HepG2 (cell line): ENCODE measurements around the gene NEK8. TPM values are rescaled to one million over a fixed set of nuclear protein-coding genes. Genes with fewer than 3 reads are reported as not detected.

Experiments used
- AGO2 ChIP-seq: fragments of 200-400 bp; formaldehyde crosslinking; optimal IDR thresholded peaks from 2 replicates; pipeline ENCODE3; 2017; ENCODE audit warnings: mild to moderate bottlenecking, low read depth, low read length, moderate library complexity
- CHD4 ChIP-seq: fragments of 200-600 bp; sonication (generic); IDR thresholded peaks from 2 replicates; pipeline ENCODE4 v1.7.0; 2017; ENCODE audit warnings: mild to moderate bottlenecking, low read length, borderline replicate concordance
- HOXA7 ChIP-seq: sonication (generic); formaldehyde crosslinking; IDR thresholded peaks from 2 replicates; pipeline ENCODE4 v1.8.1; 2022; ENCODE audit warnings: mild to moderate bottlenecking, missing genetic modification reagents, moderate library complexity
- MAFF ChIP-seq: IDR thresholded peaks from 2 replicates; pipeline ENCODE4 v1.6.1; 2011; ENCODE audit warnings: low read depth, low read length, improper control_type of control experiment
- MED1 ChIP-seq: sonication (generic); formaldehyde crosslinking; IDR thresholded peaks from 2 replicates; pipeline ENCODE4 v1.4.0; 2020; ENCODE audit warnings: missing genetic modification reagents
- MED13 ChIP-seq: sonication (generic); formaldehyde crosslinking; IDR thresholded peaks from 2 replicates; pipeline ENCODE4 v1.5.0; 2020; ENCODE audit warnings: missing genetic modification reagents
- MXD4 ChIP-seq: IDR thresholded peaks from 2 replicates; pipeline ENCODE4 v1.6.1; 2016; ENCODE audit warnings: mild to moderate bottlenecking, missing biosample characterization, missing genetic modification reagents
- MYC ChIP-seq: sonication (generic); formaldehyde crosslinking; IDR thresholded peaks from 2 replicates; pipeline ENCODE4 v1.9.0; 2021; ENCODE audit warnings: missing genetic modification reagents, borderline replicate concordance
- NCOA2 ChIP-seq: sonication (generic); formaldehyde crosslinking; IDR thresholded peaks from 2 replicates; pipeline ENCODE4 v1.8.0; 2022; ENCODE audit warnings: inconsistent platforms
- NFYB ChIP-seq: sonication (generic); formaldehyde crosslinking; IDR thresholded peaks from 2 replicates; pipeline ENCODE4 v1.4.0; 2020; ENCODE audit warnings: missing genetic modification reagents
- SMARCC2 ChIP-seq: fragments of 450-650 bp; IDR thresholded peaks from 2 replicates; pipeline ENCODE4 v1.6.1; 2017; ENCODE audit warnings: antibody characterized with exemption, mild to moderate bottlenecking
- ZNF530 ChIP-seq: sonication (generic); formaldehyde crosslinking; IDR thresholded peaks from 2 replicates; pipeline ENCODE4 v1.5.0; 2020; ENCODE audit warnings: low read depth, mild to moderate bottlenecking, missing genetic modification reagents
- polyA plus RNA-seq, 8 experiments: library from polyadenylated mRNA; depleted of rRNA in 3 of 8; stranded (reverse) in 7 of 8; unstranded in 1 of 8; fragments of >200 nt; fragmentation: Illumina TruSeq in 4 of 8; extraction: Trizol in 4 of 8; gene quantifications; 2 replicates each; pipeline versions ENCODE4 v1.2.1 to v1.2.3, GENCODE V29; 2011 to 2016; ENCODE audit warnings: low read depth in 4 of 8, missing spikeins in 1 of 8, mixed read lengths in 1 of 8; ENCODE audit not compliant: insufficient read depth in 1 of 8
- total RNA-seq, 5 experiments: library from RNA; depleted of rRNA; stranded (reverse); fragments of >200 nt; fragmentation: Illumina TruSeq; extraction: Trizol; gene quantifications; 2 replicates each; pipeline ENCODE4 v1.2.3, GENCODE V29; 2016; ENCODE audit warnings: low read depth in 1 of 5
- TF ChIP-seq, protein P1 (sequence below): sonication (generic); formaldehyde crosslinking; IDR thresholded peaks from 2 replicates; pipeline ENCODE4 v1.5.0; 2020; ENCODE audit warnings: mild to moderate bottlenecking, missing genetic modification reagents, borderline replicate concordance
- TF ChIP-seq, protein P2 (sequence below): sonication (generic); formaldehyde crosslinking; IDR thresholded peaks from 2 replicates; pipeline ENCODE4 v1.5.1; 2020; ENCODE audit warnings: mild to moderate bottlenecking, missing genetic modification reagents, moderate library complexity
- TF ChIP-seq, protein P3 (sequence below), 2 experiments: sonication (generic) in 1 of 2; formaldehyde crosslinking in 1 of 2; IDR thresholded peaks; 2 replicates each; pipeline versions ENCODE4 v1.5.1 to v1.6.1; 2011 to 2020; ENCODE audit warnings: borderline replicate concordance in 1 of 2, low read depth in 1 of 2, low read length in 1 of 2, mild to moderate bottlenecking in 1 of 2, missing genetic modification reagents in 1 of 2, moderate library complexity in 1 of 2
- TF ChIP-seq, protein P4 (sequence below): IDR thresholded peaks from 2 replicates; pipeline ENCODE4 v1.6.1; 2018; ENCODE audit warnings: missing genetic modification reagents, mild to moderate bottlenecking, missing compliant biosample characterization

NEK8 gene
- total and polyA plus RNA-seq, 2 of the 13 experiments (the other 11 are each of a cell fraction or from before 2014, with no cell fraction given) = 5.8 to 13.5 TPM

DNA sequence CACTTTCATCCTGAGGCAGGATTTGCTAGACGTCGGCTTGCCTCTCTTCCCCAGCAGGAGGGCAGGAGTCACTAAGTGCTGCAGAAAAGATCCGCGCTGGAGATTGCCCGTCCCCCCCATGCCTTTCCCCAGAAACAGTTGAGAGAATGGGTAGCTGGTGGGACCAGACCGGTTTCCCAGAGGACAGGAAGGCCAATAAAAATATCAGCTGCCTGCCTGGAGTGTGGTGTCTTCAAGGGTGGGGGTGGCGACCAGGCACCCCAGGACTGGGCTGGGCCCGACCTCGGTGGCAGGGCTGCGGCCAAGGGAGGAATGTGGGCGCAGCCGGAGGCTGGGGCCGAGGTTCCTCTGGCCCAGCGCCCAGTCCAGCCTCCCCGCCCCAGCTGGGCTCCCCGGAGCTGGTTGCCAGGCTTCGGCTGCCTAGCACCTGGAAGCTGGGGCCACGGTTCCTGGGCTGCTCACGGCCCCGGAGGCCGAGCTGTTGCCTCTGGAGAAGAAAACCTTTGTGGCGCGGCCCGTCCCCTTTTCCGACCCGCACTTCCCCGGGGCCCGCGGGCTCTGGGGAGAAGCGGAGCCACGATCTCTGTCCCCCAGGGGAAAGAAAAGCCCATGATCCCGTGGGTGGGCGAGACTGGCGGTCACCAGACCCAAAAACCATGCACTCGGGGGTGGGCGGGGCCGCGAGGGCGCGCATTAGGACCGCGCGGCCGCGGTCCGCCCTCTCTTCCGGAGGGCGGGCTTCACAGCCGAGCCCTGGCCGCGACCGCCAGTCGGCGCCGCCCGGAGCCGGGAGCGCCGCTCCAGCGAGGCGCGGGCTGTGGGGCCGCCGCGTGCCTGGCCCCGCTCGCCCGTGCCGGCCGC is 14.9 kb downstream of the NEK8 start, which contains the start of gene TRAF4 (continued):
- TF ChIP-seq, protein P1, sequence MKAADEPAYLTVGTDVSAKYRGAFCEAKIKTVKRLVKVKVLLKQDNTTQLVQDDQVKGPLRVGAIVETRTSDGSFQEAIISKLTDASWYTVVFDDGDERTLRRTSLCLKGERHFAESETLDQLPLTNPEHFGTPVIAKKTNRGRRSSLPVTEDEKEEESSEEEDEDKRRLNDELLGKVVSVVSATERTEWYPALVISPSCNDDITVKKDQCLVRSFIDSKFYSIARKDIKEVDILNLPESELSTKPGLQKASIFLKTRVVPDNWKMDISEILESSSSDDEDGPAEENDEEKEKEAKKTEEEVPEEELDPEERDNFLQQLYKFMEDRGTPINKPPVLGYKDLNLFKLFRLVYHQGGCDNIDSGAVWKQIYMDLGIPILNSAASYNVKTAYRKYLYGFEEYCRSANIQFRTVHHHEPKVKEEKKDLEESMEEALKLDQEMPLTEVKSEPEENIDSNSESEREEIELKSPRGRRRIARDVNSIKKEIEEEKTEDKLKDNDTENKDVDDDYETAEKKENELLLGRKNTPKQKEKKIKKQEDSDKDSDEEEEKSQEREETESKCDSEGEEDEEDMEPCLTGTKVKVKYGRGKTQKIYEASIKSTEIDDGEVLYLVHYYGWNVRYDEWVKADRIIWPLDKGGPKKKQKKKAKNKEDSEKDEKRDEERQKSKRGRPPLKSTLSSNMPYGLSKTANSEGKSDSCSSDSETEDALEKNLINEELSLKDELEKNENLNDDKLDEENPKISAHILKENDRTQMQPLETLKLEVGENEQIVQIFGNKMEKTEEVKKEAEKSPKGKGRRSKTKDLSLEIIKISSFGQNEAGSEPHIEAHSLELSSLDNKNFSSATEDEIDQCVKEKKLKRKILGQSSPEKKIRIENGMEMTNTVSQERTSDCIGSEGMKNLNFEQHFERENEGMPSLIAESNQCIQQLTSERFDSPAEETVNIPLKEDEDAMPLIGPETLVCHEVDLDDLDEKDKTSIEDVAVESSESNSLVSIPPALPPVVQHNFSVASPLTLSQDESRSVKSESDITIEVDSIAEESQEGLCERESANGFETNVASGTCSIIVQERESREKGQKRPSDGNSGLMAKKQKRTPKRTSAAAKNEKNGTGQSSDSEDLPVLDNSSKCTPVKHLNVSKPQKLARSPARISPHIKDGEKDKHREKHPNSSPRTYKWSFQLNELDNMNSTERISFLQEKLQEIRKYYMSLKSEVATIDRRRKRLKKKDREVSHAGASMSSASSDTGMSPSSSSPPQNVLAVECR (CRISPR knock-in tag) = peak; percentile 71; the same call in 1 of the 2 replicates
- TF ChIP-seq NFYB = no peak
- TF ChIP-seq MED13 (CRISPR knock-in tag) = 0 out of 2 replicates have a peak, but pooled peaks have one; percentile 18
- TF ChIP-seq, protein P2, sequence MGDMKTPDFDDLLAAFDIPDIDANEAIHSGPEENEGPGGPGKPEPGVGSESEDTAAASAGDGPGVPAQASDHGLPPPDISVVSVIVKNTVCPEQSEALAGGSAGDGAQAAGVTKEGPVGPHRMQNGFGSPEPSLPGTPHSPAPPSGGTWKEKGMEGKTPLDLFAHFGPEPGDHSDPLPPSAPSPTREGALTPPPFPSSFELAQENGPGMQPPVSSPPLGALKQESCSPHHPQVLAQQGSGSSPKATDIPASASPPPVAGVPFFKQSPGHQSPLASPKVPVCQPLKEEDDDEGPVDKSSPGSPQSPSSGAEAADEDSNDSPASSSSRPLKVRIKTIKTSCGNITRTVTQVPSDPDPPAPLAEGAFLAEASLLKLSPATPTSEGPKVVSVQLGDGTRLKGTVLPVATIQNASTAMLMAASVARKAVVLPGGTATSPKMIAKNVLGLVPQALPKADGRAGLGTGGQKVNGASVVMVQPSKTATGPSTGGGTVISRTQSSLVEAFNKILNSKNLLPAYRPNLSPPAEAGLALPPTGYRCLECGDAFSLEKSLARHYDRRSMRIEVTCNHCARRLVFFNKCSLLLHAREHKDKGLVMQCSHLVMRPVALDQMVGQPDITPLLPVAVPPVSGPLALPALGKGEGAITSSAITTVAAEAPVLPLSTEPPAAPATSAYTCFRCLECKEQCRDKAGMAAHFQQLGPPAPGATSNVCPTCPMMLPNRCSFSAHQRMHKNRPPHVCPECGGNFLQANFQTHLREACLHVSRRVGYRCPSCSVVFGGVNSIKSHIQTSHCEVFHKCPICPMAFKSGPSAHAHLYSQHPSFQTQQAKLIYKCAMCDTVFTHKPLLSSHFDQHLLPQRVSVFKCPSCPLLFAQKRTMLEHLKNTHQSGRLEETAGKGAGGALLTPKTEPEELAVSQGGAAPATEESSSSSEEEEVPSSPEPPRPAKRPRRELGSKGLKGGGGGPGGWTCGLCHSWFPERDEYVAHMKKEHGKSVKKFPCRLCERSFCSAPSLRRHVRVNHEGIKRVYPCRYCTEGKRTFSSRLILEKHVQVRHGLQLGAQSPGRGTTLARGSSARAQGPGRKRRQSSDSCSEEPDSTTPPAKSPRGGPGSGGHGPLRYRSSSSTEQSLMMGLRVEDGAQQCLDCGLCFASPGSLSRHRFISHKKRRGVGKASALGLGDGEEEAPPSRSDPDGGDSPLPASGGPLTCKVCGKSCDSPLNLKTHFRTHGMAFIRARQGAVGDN (CRISPR knock-in tag) = peak; percentile 80
- no peak for TF ChIP-seq MED1 (CRISPR knock-in tag)
- no peak for TF ChIP-seq ZNF530 (CRISPR knock-in tag)
- no peak for TF ChIP-seq SMARCC2
- TF ChIP-seq, protein P3, sequence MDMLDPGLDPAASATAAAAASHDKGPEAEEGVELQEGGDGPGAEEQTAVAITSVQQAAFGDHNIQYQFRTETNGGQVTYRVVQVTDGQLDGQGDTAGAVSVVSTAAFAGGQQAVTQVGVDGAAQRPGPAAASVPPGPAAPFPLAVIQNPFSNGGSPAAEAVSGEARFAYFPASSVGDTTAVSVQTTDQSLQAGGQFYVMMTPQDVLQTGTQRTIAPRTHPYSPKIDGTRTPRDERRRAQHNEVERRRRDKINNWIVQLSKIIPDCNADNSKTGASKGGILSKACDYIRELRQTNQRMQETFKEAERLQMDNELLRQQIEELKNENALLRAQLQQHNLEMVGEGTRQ (IDR thresholded peaks at IDR 0.05; ENCODE audit: low read depth, low read length) = no peak
- TF ChIP-seq, protein P3 (CRISPR knock-in tag; IDR thresholded peaks at IDR 0.05; ENCODE audit: borderline replicate concordance) = no peak
- no peak for TF ChIP-seq NCOA2 (CRISPR knock-in tag)
- TF ChIP-seq MYC = no peak; the same call in 1 of the 2 replicates
- TF ChIP-seq CHD4 = no peak
- TF ChIP-seq HOXA7 (CRISPR knock-in tag) = no peak
- no peak for TF ChIP-seq MAFF
- peak; percentile 71; the same call in 1 of the 2 replicates for TF ChIP-seq MXD4 (CRISPR knock-in tag)
- TF ChIP-seq AGO2 = peak; percentile 97
- TF ChIP-seq, protein P4, sequence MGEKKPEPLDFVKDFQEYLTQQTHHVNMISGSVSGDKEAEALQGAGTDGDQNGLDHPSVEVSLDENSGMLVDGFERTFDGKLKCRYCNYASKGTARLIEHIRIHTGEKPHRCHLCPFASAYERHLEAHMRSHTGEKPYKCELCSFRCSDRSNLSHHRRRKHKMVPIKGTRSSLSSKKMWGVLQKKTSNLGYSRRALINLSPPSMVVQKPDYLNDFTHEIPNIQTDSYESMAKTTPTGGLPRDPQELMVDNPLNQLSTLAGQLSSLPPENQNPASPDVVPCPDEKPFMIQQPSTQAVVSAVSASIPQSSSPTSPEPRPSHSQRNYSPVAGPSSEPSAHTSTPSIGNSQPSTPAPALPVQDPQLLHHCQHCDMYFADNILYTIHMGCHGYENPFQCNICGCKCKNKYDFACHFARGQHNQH (CRISPR knock-in tag) = no peak; the same call in 1 of the 2 replicates
